ENCODE measurements around the gene PROSER2. TPM values are rescaled to one million over a fixed set of nuclear protein-coding genes. Genes with fewer than 3 reads are reported as not detected.

The PROSER2 gene
- total and polyA plus RNA-seq, 9 of the 15 experiments (the other 6 are each of a cell fraction or from before 2014, with no cell fraction given): 0.62 to 14.8 (median 2.9) TPM

DNA sequence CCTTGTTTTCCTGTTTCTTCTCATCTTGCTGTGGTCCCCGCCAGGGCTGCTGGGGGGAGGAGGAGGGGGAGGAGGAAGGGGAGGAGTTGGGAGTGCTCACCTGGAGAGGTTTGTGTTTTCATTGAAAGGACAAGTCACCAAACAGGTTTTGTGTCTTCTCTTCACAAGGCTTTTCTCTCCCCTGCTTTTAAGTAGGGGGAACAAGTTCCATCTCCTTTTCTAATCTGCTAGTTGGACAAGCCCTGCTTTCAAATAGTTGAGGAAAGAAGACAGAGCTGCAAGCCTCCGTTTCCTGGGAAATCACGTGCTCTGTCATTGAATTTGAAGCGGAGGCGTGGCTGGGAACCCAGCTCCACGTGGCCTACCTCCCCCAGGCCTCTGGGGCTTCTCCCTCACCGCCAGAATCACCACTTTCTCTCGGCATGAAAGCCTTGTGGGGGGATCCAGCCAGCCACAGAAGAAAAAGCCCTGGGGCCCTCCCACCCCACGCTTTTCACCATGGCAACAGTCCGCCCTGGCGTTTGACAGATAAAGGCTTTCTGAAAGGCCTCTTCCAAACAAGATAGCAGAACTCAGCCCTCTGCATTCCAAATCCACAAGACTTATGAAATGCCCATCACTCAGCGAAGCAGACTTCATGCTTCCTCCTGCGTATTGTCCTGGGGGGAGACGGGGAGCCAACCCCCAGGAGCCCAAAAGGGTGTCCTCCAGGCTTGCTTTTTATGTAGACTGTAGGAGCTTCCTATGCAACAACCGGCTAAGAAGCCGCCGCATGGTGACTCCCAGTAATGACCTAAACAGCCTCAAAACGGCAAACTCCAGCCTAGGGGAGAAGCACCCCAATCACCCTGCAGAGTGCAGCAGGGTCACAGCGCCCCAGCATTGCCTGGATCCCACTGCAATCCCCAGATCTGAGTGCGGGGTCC is 51.7 kb downstream of the PROSER2 start (continued):
- TF ChIP-seq ZBTB5 (IDR thresholded peaks at IDR 0.05) (no peak), HOMEZ (CRISPR knock-in tag; IDR thresholded peaks at IDR 0.05) (no peak), ZNF717 (CRISPR knock-in tag; IDR thresholded peaks at IDR 0.05) (no peak), KDM5B (IDR thresholded peaks at IDR 0.05; ENCODE audit: insufficient replicate concordance, low read depth, low read length) (no peak), SAP30 (IDR thresholded peaks at IDR 0.05; ENCODE audit: borderline replicate concordance, insufficient read depth, low read depth, low read length, poor library complexity, severe bottlenecking) (peak; percentile 95), RBFOX2 (IDR thresholded peaks at IDR 0.05; ENCODE audit: low read depth, low read length) (0 out of 2 replicates have a peak, but pooled peaks have one; percentile 24), JUND (IDR thresholded peaks at IDR 0.05; ENCODE audit: borderline replicate concordance, low read depth, low read length) (peak; percentile 19; the same call in 1 of the 2 replicates), JUND (tag; IDR thresholded peaks at IDR 0.05; ENCODE audit: borderline replicate concordance, low read depth, low read length) (no peak), MAFG (tag; conservative IDR thresholded peaks at IDR 0.05) (no peak), TSC22D4 (tag; IDR thresholded peaks at IDR 0.05) (no peak), ZBTB49 (CRISPR knock-in tag; IDR thresholded peaks at IDR 0.05; ENCODE audit: borderline replicate concordance) (no peak), RFX5 (IDR thresholded peaks at IDR 0.05; ENCODE audit: low read depth, low read length) (no peak), ZKSCAN3 (CRISPR knock-in tag; IDR thresholded peaks at IDR 0.05) (no peak), KDM4B (IDR thresholded peaks at IDR 0.05; ENCODE audit: borderline replicate concordance in 2 of 2, low read depth in 1 of 2) (no peak), CHD4 (IDR thresholded peaks at IDR 0.05; ENCODE audit: insufficient read depth, insufficient replicate concordance, low read depth, low read length, poor library complexity, severe bottlenecking) (no peak), TAL1 (IDR thresholded peaks at IDR 0.05) (peak; percentile 31; the same call in 1 of the 2 replicates)
- TF ChIP-seq, protein P1, sequence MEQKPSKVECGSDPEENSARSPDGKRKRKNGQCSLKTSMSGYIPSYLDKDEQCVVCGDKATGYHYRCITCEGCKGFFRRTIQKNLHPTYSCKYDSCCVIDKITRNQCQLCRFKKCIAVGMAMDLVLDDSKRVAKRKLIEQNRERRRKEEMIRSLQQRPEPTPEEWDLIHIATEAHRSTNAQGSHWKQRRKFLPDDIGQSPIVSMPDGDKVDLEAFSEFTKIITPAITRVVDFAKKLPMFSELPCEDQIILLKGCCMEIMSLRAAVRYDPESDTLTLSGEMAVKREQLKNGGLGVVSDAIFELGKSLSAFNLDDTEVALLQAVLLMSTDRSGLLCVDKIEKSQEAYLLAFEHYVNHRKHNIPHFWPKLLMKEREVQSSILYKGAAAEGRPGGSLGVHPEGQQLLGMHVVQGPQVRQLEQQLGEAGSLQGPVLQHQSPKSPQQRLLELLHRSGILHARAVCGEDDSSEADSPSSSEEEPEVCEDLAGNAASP (IDR thresholded peaks at IDR 0.05): no peak
- TF ChIP-seq, protein P2, sequence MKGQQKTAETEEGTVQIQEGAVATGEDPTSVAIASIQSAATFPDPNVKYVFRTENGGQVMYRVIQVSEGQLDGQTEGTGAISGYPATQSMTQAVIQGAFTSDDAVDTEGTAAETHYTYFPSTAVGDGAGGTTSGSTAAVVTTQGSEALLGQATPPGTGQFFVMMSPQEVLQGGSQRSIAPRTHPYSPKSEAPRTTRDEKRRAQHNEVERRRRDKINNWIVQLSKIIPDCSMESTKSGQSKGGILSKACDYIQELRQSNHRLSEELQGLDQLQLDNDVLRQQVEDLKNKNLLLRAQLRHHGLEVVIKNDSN (CRISPR knock-in tag; IDR thresholded peaks at IDR 0.05): peak; percentile 94
